HEK293 (cell line): ENCODE results near the gene TPM3.

Experiments used
- CTCF ChIA-PET: fragments of 350-600 bp; formaldehyde crosslinking; extraction: SDS; loops from one replicate; lab custom pipeline; 2021; ENCODE audit warnings: antibody characterized with exemption; lab: Yijun Ruan, JAX
- POLR2A ChIA-PET: fragments of 300-600 bp; formaldehyde crosslinking; extraction: SDS; loops from one replicate; lab custom pipeline; 2020; ENCODE audit warnings: antibody characterized with exemption, inconsistent platforms; lab: Yijun Ruan, JAX
- H3K27ac ChIP-seq: fragments of 200-500 bp; sonication (Bioruptor generic); 2 replicates; pipeline ENCODE4 v1.5.1; 2014; ENCODE audit warnings: low read depth, low read length, control low read depth, inconsistent platforms; ENCODE audit errors: extremely low read depth
- H3K36me3 ChIP-seq, 2 experiments: fragments of 200-500 bp in 1 of 2; sonication (Bioruptor generic) in 1 of 2; 1 replicate in 1 of 2; 2 replicates in 1 of 2; pipeline ENCODE4 v1.5.1; 2014 to 2017; ENCODE audit warnings: inconsistent platforms in 2 of 2, low read length in 2 of 2; ENCODE audit not compliant: control insufficient read depth in 2 of 2, insufficient read depth in 1 of 2
- H3K4me1 ChIP-seq: fragments of 200-500 bp; sonication (Bioruptor generic); 2 replicates; pipeline ENCODE4 v1.5.1; 2014; ENCODE audit warnings: mild to moderate bottlenecking, low read length, inconsistent platforms; ENCODE audit not compliant: control insufficient read depth, insufficient read depth
- H3K4me3 ChIP-seq: 2 replicates; pipeline ENCODE4 v1.5.1; 2011; ENCODE audit warnings: low read depth, mild to moderate bottlenecking, control low read depth, low read length, moderate library complexity
- H3K9me3 ChIP-seq: fragments of 200-500 bp; sonication (Bioruptor generic); 2 replicates; pipeline ENCODE4 v1.5.1; 2014; ENCODE audit warnings: low read depth, low read length, inconsistent platforms; ENCODE audit not compliant: control insufficient read depth, insufficient read depth
- EGR2 ChIP-seq: fragments of 450-650 bp; formaldehyde crosslinking; IDR thresholded peaks from 2 replicates; pipeline ENCODE4 v1.5.1; 2016; ENCODE audit warnings: low read depth, missing biosample characterization, missing genetic modification characterization
- GLIS1 ChIP-seq: fragments of 450-650 bp; formaldehyde crosslinking; IDR thresholded peaks from 2 replicates; pipeline ENCODE4 v1.5.1; 2016; ENCODE audit warnings: missing biosample characterization, missing genetic modification characterization
- GLIS2 ChIP-seq: fragments of 450-650 bp; formaldehyde crosslinking; IDR thresholded peaks from 2 replicates; pipeline ENCODE4 v1.5.1; 2016; ENCODE audit warnings: missing biosample characterization, missing genetic modification characterization
- KLF16 ChIP-seq: fragments of 450-650 bp; formaldehyde crosslinking; IDR thresholded peaks from 2 replicates; pipeline ENCODE4 v1.5.1; 2017; ENCODE audit warnings: missing biosample characterization, missing genetic modification characterization
- KLF9 ChIP-seq: fragments of 450-650 bp; formaldehyde crosslinking; IDR thresholded peaks from 2 replicates; pipeline ENCODE4 v1.5.1; 2016; ENCODE audit warnings: missing biosample characterization, missing genetic modification characterization, low read depth
- PATZ1 ChIP-seq: fragments of 450-650 bp; formaldehyde crosslinking; IDR thresholded peaks from 2 replicates; pipeline ENCODE4 v1.5.1; 2016; ENCODE audit warnings: missing biosample characterization, missing genetic modification characterization
- ZBTB1 ChIP-seq: fragments of 450-650 bp; formaldehyde crosslinking; IDR thresholded peaks from 2 replicates; pipeline ENCODE4 v1.5.1; 2016; ENCODE audit warnings: missing biosample characterization, missing genetic modification characterization
- ZBTB10 ChIP-seq: fragments of 450-650 bp; formaldehyde crosslinking; IDR thresholded peaks from 2 replicates; pipeline ENCODE4 v1.5.1; 2016; ENCODE audit warnings: missing biosample characterization, missing genetic modification characterization
- ZBTB11 ChIP-seq: fragments of 450-650 bp; formaldehyde crosslinking; conservative IDR thresholded peaks from 2 replicates; pipeline ENCODE4 v1.5.1; 2016; ENCODE audit warnings: low read depth, missing biosample characterization, missing genetic modification characterization
- ZBTB26 ChIP-seq: fragments of 450-650 bp; formaldehyde crosslinking; optimal IDR thresholded peaks from 2 replicates; pipeline ENCODE3; 2016; ENCODE audit warnings: missing biosample characterization, mild to moderate bottlenecking, missing genetic modification characterization
- ZBTB48 ChIP-seq: fragments of 450-650 bp; formaldehyde crosslinking; IDR thresholded peaks from 2 replicates; pipeline ENCODE4 v1.5.1; 2016; ENCODE audit warnings: missing biosample characterization, missing genetic modification characterization
- ZFHX2 ChIP-seq: fragments of 450-650 bp; formaldehyde crosslinking; conservative IDR thresholded peaks from 2 replicates; pipeline ENCODE4 v1.5.1; 2016; ENCODE audit warnings: missing biosample characterization, missing genetic modification characterization
- ZFP37 ChIP-seq: fragments of 450-650 bp; formaldehyde crosslinking; IDR thresholded peaks from 2 replicates; pipeline ENCODE4 v1.5.1; 2016; ENCODE audit warnings: missing biosample characterization, missing genetic modification characterization
- ZNF10 ChIP-seq: fragments of 450-650 bp; formaldehyde crosslinking; IDR thresholded peaks from 2 replicates; pipeline ENCODE4 v1.5.1; 2017; ENCODE audit warnings: missing biosample characterization, missing genetic modification characterization
- ZNF140 ChIP-seq: fragments of 450-650 bp; formaldehyde crosslinking; IDR thresholded peaks from 2 replicates; pipeline ENCODE4 v1.5.1; 2016; ENCODE audit warnings: missing biosample characterization, missing genetic modification characterization
- ZNF2 ChIP-seq: fragments of 450-650 bp; formaldehyde crosslinking; IDR thresholded peaks from 2 replicates; pipeline ENCODE4 v1.5.1; 2016; ENCODE audit warnings: missing biosample characterization, missing genetic modification characterization
- ZNF24 ChIP-seq: fragments of 450-650 bp; formaldehyde crosslinking; IDR thresholded peaks from 2 replicates; pipeline ENCODE4 v1.5.1; 2016; ENCODE audit warnings: missing biosample characterization, missing genetic modification characterization
- ZNF335 ChIP-seq: fragments of 450-650 bp; formaldehyde crosslinking; conservative IDR thresholded peaks from 2 replicates; pipeline ENCODE4 v1.5.1; 2016; ENCODE audit warnings: missing biosample characterization, missing genetic modification characterization
- ZNF473 ChIP-seq: fragments of 450-650 bp; formaldehyde crosslinking; IDR thresholded peaks from 2 replicates; pipeline ENCODE4 v1.5.1; 2017; ENCODE audit warnings: missing biosample characterization, missing genetic modification characterization
- ZNF561 ChIP-seq: fragments of 450-650 bp; IDR thresholded peaks from 2 replicates; pipeline ENCODE4 v1.5.1; 2018; ENCODE audit warnings: missing biosample characterization, missing genetic modification characterization, borderline replicate concordance
- ZNF623 ChIP-seq: fragments of 450-650 bp; formaldehyde crosslinking; IDR thresholded peaks from 2 replicates; pipeline ENCODE4 v1.5.1; 2016; ENCODE audit warnings: missing biosample characterization, missing genetic modification characterization
- ZNF660 ChIP-seq: fragments of 450-650 bp; IDR thresholded peaks from 2 replicates; pipeline ENCODE4 v1.5.1; 2018; ENCODE audit warnings: missing biosample characterization, mild to moderate bottlenecking, missing genetic modification characterization
- ZSCAN30 ChIP-seq: fragments of 450-650 bp; IDR thresholded peaks from 2 replicates; pipeline ENCODE4 v1.5.1; 2018; ENCODE audit warnings: missing biosample characterization, mild to moderate bottlenecking, missing genetic modification characterization, moderate library complexity

TPM3 gene

GRCh38 chr1:154221278-154222001, 29.5 kb upstream of the TPM3 start (continued):
- TF ChIP-seq PATZ1 (tag by site-specific recombination) (0 out of 2 replicates have a peak, but pooled peaks have one; percentile 72), ZFHX2 (tag by site-specific recombination) (peak; percentile 67), GLIS1 (peak; percentile 84), ZNF140 (tag by site-specific recombination) (no peak), ZBTB1 (tag by site-specific recombination) (no peak), ZBTB48 (tag by site-specific recombination) (peak; percentile 41), ZNF473 (tag by site-specific recombination) (no peak), EGR2 (peak; percentile 73; the same call in 1 of the 2 replicates), ZNF561 (tag by site-specific recombination) (peak; percentile 67; the same call in 1 of the 2 replicates), ZFP37 (tag by site-specific recombination) (0 out of 2 replicates have a peak, but pooled peaks have one; percentile 46), ZNF623 (tag by site-specific recombination) (0 out of 2 replicates have a peak, but pooled peaks have one; percentile 7), ZSCAN30 (0 out of 2 replicates have a peak, but pooled peaks have one; percentile 41), ZNF335 (tag by site-specific recombination) (peak; percentile 62), KLF16 (tag by site-specific recombination) (peak; percentile 41; the same call in 1 of the 2 replicates), ZNF2 (peak; percentile 68), ZBTB10 (tag by site-specific recombination) (peak; percentile 56), ZNF24 (no peak), ZBTB11 (tag by site-specific recombination) (peak; percentile 28; the same call in 1 of the 2 replicates), GLIS2 (tag by site-specific recombination) (peak; percentile 96)

- Histone ChIP-seq H3K4me1 (no peaks in the 10 kb centered on the region), H3K27ac (peak overlapping the region; percentile 79), H3K4me3 (peak overlapping the region; percentile 87), H3K9me3 (no peaks in the 10 kb centered on the region), H3K36me3 (peaks cover 31 to 57% of the 10 kb centered on the region in 2 experiments)
- TF ChIP-seq ZNF660 (tag by site-specific recombination) (0 out of 2 replicates have a peak, but pooled peaks have one; percentile 70), KLF9 (0 out of 2 replicates have a peak, but pooled peaks have one; percentile 1), ZNF10 (tag by site-specific recombination) (no peak), ZBTB26 (tag by site-specific recombination) (peak; percentile 6)
- POLR2A ChIA-PET, result interaction anchor here (0.6 to 2.2 kb wide), 10 partner anchors 9 to 105 kb away, joined by 3 to 14 read pairs (median 4); partner anchors contain the start of gene TPM3
- CTCF ChIA-PET, result interaction anchor here (2.3 kb wide), 1 partner anchor 22 kb away, joined by 13 read pairs; no protein-coding TSS in a partner anchor
These were observed 29.0 kb upstream of the TPM3 start for GRCh38 chr1:154220970-154221277.
